ENCODE data around the gene GPRIN1. TPM values are rescaled to one million over a fixed set of nuclear protein-coding genes. Genes with fewer than 3 reads are reported as not detected.

Gene GPRIN1
- total and polyA plus RNA-seq, 2 donors (not counting 1 experiment from before 2014, with no cell fraction given) = 0.72 to 2.1 TPM

- H4K20me1 ChIP-seq (ENCODE audit: control insufficient read depth, insufficient read depth, low read length, poor library complexity, severe bottlenecking) = no peaks in the 10 kb centered on the region
- H3K27me3 Mint-ChIP-seq = no peaks in the 10 kb centered on the region
- ChIA-PET POLR2A (interaction anchor here (0.6 kb wide), 1 partner anchor 118 kb away, joined by 3 read pairs; the partner anchor contains the start of gene RNF44), CTCF (interaction anchor here (1.3 kb wide), 1 partner anchor 20 kb away, joined by 4 read pairs; no protein-coding TSS in a partner anchor)
- H3K4me3 ChIP-seq (ENCODE audit: control extremely low read depth in 1 of 5, extremely low read depth in 1 of 5, insufficient read depth in 1 of 5, low read depth in 2 of 5, low read length in 4 of 5) = no peak overlapping the region
- H3K9me3 Mint-ChIP-seq (ENCODE audit: insufficient read depth) = no peaks in the 10 kb centered on the region
- intact Hi-C loops (cut with micrococcal nuclease) = no loop called here
- H3K4me1 ChIP-seq (ENCODE audit: control insufficient read depth in 2 of 2, insufficient read depth in 2 of 2, low read length in 2 of 2) = peaks cover 35 to 62% of the 10 kb centered on the region in 2 donors
- H3K27me3 ChIP-seq (replicated peaks in 1 of 4; ENCODE audit: control extremely low read depth in 1 of 4, control insufficient read depth in 3 of 4, insufficient read depth in 4 of 4, low read length in 3 of 4) = no peaks in the 10 kb centered on the region
- no peak overlapping the region for H3K27ac Mint-ChIP-seq
- no peak overlapping the region for H3K4me3 Mint-ChIP-seq
- H3K27ac ChIP-seq (ENCODE audit: low read length in 2 of 2) = no peak overlapping the region
- no peak for ATAC-seq (ENCODE audit: low read depth)
- no peak overlapping the region for H3K9ac ChIP-seq (ENCODE audit: low read length)
- H3K4me1 Mint-ChIP-seq = peaks cover 59% of the 10 kb centered on the region
- H3K36me3 ChIP-seq (replicated peaks in 1 of 2; ENCODE audit: control extremely low read depth in 1 of 2, control insufficient read depth in 1 of 2, extremely low read depth in 1 of 2, insufficient read depth in 2 of 2, low read length in 1 of 2) = peaks cover 0 to 17% of the 10 kb centered on the region in 2 experiments
- no peaks in the 10 kb centered on the region for H3K9me3 ChIP-seq (ENCODE audit: control extremely low read depth in 1 of 3, control insufficient read depth in 2 of 3, insufficient read depth in 1 of 3, low read length in 2 of 3)
- H3K79me2 ChIP-seq (ENCODE audit: control insufficient read depth, insufficient read depth, low read length) = peaks cover 7% of the 10 kb centered on the region
- TF ChIP-seq EZH2 (IDR thresholded peaks at IDR 0.05; ENCODE audit: borderline replicate concordance, insufficient read depth, low read depth, low read length, poor library complexity, severe bottlenecking) = no peak
- TF ChIP-seq CTCF (IDR thresholded peaks at IDR 0.05) = no peak
- WGBS (ENCODE audit: insufficient coverage) = 96% methylated on average over 4 of the region's 14 CpGs
- H3K4me2 ChIP-seq (replicated peaks; ENCODE audit: low read depth, low read length, poor library complexity, severe bottlenecking) = no peak overlapping the region
- H2AFZ ChIP-seq (ENCODE audit: insufficient read depth, low read depth, low read length, poor library complexity, severe bottlenecking) = no peak overlapping the region
- no peak for DNase-seq
Observed at GRCh38 chr5:176654856-176655255, 44.9 kb upstream of the GPRIN1 start.

All from B cell (primary cell).